Measurements from ENCODE around the gene TLE6. TPM values are rescaled to one million over a fixed set of nuclear protein-coding genes. Genes with fewer than 3 reads are reported as not detected.

Gene TLE6
- total and polyA plus RNA-seq, 2 of the 13 experiments (the other 11 are each of a cell fraction or from before 2014, with no cell fraction given): 0.24 to 5.5 TPM

GRCh38 chr19:3033595-3034405 is 56.4 kb downstream of the TLE6 start:
- H3K4me1 ChIP-seq (ENCODE audit: insufficient read depth, low read length): peaks cover 68% of the 10 kb centered on the region
- POLR2A ChIA-PET: interaction anchor here (1.6 kb wide), 1 partner anchor 9 kb away, joined by 3 read pairs; no protein-coding TSS in a partner anchor
- no peak overlapping the region for H3K9ac ChIP-seq (ENCODE audit: insufficient read depth, low read depth, low read length)
- in situ Hi-C loops (cut with HindIII; ENCODE audit: extremely low pct_ligation_motif_present, low pct_unique_long_range_greater_than_20kb) (no loop called here), intact Hi-C loops (cut with micrococcal nuclease; ENCODE audit: unreplicated experiment) (no loop called here)
- peak overlapping the region; percentile 66 for H3K27ac ChIP-seq (ENCODE audit: extremely low read length, insufficient read depth, low read length)
- WGBS (ENCODE audit: low lambda C conversion rate): 11% methylated on average over 11 of the region's 11 CpGs
- ATAC-seq (no peak), DNase-seq (ENCODE audit: low spot score) (no peak), FAIRE-seq (no peak)
- H3K36me3 ChIP-seq (replicated peaks in 1 of 2; ENCODE audit: control insufficient read depth in 1 of 2, insufficient read depth in 2 of 2, low read length in 2 of 2): no peaks in the 10 kb centered on the region
- no peak overlapping the region for H2AFZ ChIP-seq (ENCODE audit: low read length)
- CTCF ChIA-PET (ENCODE audit: low intra/inter-chr PET ratio, low total read pairs): no interaction called here
- TF ChIP-seq ZNF121 (CRISPR knock-in tag; IDR thresholded peaks at IDR 0.05): peak; percentile 76
- no peak for TF ChIP-seq SKI (IDR thresholded peaks at IDR 0.05; ENCODE audit: partially characterized antibody)
- no peak for TF ChIP-seq AHR (CRISPR knock-in tag; IDR thresholded peaks at IDR 0.05)
- 0 out of 2 replicates have a peak, but pooled peaks have one; percentile 13 for TF ChIP-seq TBX2 (CRISPR knock-in tag; IDR thresholded peaks at IDR 0.05; ENCODE audit: borderline replicate concordance)
- no peak for TF ChIP-seq ZNF678 (CRISPR knock-in tag; IDR thresholded peaks at IDR 0.05)
- no peaks in the 10 kb centered on the region for H3K9me3 ChIP-seq (ENCODE audit: low read length)
- peak overlapping the region in 1 of 3 experiments; percentile 78; a peak in 2 of 6 replicates for H3K4me3 ChIP-seq (replicated peaks in 1 of 3; ENCODE audit: insufficient read depth in 1 of 3, low read depth in 2 of 3, low read length in 3 of 3)
- H3K4me2 ChIP-seq (ENCODE audit: low read depth, low read length): peak overlapping the region; percentile 98
- no peaks in the 10 kb centered on the region for H4K20me1 ChIP-seq (ENCODE audit: insufficient read depth, low read length)
- no TSS peak for BruUV-seq (replicated peaks)
- H3K27me3 ChIP-seq (ENCODE audit: control insufficient read depth in 1 of 2, insufficient read depth in 2 of 2, low read length in 2 of 2): peaks cover 3 to 30% of the 10 kb centered on the region in 2 experiments; a peak in 3 of 5 replicates
- H3K79me2 ChIP-seq (ENCODE audit: insufficient read depth, low read length): no peaks in the 10 kb centered on the region

DNA sequence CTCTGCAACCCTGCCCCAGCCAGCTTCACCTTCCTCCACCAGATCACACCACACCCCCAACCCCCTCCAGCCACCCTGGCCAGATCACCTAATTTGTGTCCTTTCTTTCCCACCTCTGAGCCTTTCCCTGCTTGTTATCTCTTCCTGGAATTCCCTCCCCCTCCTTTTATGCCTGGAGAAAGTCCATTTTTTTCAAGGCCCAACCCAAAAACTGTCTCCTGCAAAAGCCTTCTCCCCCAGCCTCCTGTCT is 57.0 kb downstream of the TLE6 start:
- Histone ChIP-seq H3K4me3 (replicated peaks in 1 of 3; ENCODE audit: insufficient read depth in 1 of 3, low read depth in 2 of 3, low read length in 3 of 3) (peak overlapping the region; percentile 64 to 78 (median 72); a peak in 4 of 6 replicates), H3K36me3 (replicated peaks in 1 of 2; ENCODE audit: control insufficient read depth in 1 of 2, insufficient read depth in 2 of 2, low read length in 2 of 2) (no peaks in the 10 kb centered on the region), H3K9me3 (ENCODE audit: low read length) (no peaks in the 10 kb centered on the region), H3K9ac (ENCODE audit: insufficient read depth, low read depth, low read length) (peak overlapping the region; percentile 74), H4K20me1 (ENCODE audit: insufficient read depth, low read length) (no peaks in the 10 kb centered on the region), H3K27me3 (ENCODE audit: control insufficient read depth in 1 of 2, insufficient read depth in 2 of 2, low read length in 2 of 2) (peaks cover 3 to 29% of the 10 kb centered on the region in 2 experiments; a peak in 3 of 5 replicates), H2AFZ (ENCODE audit: low read length) (no peak overlapping the region), H3K4me2 (ENCODE audit: low read depth, low read length) (peak overlapping the region; percentile 98), H3K27ac (ENCODE audit: extremely low read length, insufficient read depth, low read length) (peak overlapping the region; percentile 66), H3K4me1 (ENCODE audit: insufficient read depth, low read length) (peaks cover 70% of the 10 kb centered on the region), H3K79me2 (ENCODE audit: insufficient read depth, low read length) (no peaks in the 10 kb centered on the region)
- in situ Hi-C loops (cut with HindIII; ENCODE audit: extremely low pct_ligation_motif_present, low pct_unique_long_range_greater_than_20kb) (no loop called here), intact Hi-C loops (cut with micrococcal nuclease; ENCODE audit: unreplicated experiment) (no loop called here)
- no peak for FAIRE-seq
- DNase-seq (ENCODE audit: low spot score): no peak
- BruUV-seq (replicated peaks): no TSS peak
- POLR2A ChIA-PET: interaction anchor here (1.5 to 1.6 kb wide), 2 partner anchors 9 to 74 kb away, joined by 3 read pairs; no protein-coding TSS in a partner anchor
- no peak for ATAC-seq
- CTCF ChIA-PET (ENCODE audit: low intra/inter-chr PET ratio, low total read pairs): no interaction called here
- 0 out of 2 replicates have a peak, but pooled peaks have one; percentile 24 for TF ChIP-seq KDM6A (CRISPR knock-in tag; IDR thresholded peaks at IDR 0.05; ENCODE audit: low read depth)
- TF ChIP-seq, protein P1, sequence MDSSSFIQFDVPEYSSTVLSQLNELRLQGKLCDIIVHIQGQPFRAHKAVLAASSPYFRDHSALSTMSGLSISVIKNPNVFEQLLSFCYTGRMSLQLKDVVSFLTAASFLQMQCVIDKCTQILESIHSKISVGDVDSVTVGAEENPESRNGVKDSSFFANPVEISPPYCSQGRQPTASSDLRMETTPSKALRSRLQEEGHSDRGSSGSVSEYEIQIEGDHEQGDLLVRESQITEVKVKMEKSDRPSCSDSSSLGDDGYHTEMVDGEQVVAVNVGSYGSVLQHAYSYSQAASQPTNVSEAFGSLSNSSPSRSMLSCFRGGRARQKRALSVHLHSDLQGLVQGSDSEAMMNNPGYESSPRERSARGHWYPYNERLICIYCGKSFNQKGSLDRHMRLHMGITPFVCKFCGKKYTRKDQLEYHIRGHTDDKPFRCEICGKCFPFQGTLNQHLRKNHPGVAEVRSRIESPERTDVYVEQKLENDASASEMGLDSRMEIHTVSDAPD (CRISPR knock-in tag; IDR thresholded peaks at IDR 0.05): 0 out of 2 replicates have a peak, but pooled peaks have one; percentile 32
- peak; percentile 7 for TF ChIP-seq TEAD3 (CRISPR knock-in tag; optimal IDR thresholded peaks at IDR 0.05; ENCODE audit: borderline replicate concordance)
- TF ChIP-seq, protein P2, sequence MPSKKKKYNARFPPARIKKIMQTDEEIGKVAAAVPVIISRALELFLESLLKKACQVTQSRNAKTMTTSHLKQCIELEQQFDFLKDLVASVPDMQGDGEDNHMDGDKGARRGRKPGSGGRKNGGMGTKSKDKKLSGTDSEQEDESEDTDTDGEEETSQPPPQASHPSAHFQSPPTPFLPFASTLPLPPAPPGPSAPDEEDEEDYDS (CRISPR knock-in tag; IDR thresholded peaks at IDR 0.05): 0 out of 2 replicates have a peak, but pooled peaks have one; percentile 12
- TF ChIP-seq TBX2 (CRISPR knock-in tag; IDR thresholded peaks at IDR 0.05; ENCODE audit: borderline replicate concordance): 0 out of 2 replicates have a peak, but pooled peaks have one; percentile 4
- TF ChIP-seq IKZF4 (CRISPR knock-in tag; IDR thresholded peaks at IDR 0.05; ENCODE audit: borderline replicate concordance, low read depth, not compliant biosample characterization): no peak
- TF ChIP-seq HNF1B (CRISPR knock-in tag; IDR thresholded peaks at IDR 0.05): 0 out of 2 replicates have a peak, but pooled peaks have one; percentile 43
- TF ChIP-seq HNRNPL (IDR thresholded peaks at IDR 0.05; ENCODE audit: low read depth, low read length): no peak

All from HepG2 (cell line).